Measurements from ENCODE around the gene ZSWIM9.

ZSWIM9 gene

GRCh38 chr19:48133094-48133493, 37.4 kb upstream of the ZSWIM9 start:
- H3K4me3 ChIP-seq (ENCODE audit: low read depth, low read length) = no peak overlapping the region
- TF ChIP-seq, protein P1, sequence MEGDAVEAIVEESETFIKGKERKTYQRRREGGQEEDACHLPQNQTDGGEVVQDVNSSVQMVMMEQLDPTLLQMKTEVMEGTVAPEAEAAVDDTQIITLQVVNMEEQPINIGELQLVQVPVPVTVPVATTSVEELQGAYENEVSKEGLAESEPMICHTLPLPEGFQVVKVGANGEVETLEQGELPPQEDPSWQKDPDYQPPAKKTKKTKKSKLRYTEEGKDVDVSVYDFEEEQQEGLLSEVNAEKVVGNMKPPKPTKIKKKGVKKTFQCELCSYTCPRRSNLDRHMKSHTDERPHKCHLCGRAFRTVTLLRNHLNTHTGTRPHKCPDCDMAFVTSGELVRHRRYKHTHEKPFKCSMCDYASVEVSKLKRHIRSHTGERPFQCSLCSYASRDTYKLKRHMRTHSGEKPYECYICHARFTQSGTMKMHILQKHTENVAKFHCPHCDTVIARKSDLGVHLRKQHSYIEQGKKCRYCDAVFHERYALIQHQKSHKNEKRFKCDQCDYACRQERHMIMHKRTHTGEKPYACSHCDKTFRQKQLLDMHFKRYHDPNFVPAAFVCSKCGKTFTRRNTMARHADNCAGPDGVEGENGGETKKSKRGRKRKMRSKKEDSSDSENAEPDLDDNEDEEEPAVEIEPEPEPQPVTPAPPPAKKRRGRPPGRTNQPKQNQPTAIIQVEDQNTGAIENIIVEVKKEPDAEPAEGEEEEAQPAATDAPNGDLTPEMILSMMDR (IDR thresholded peaks at IDR 0.05; ENCODE audit: borderline replicate concordance, insufficient read depth, low read depth, low read length) = no peak

GRCh38 chr19:48135411-48135810, 35.1 kb upstream of the ZSWIM9 start:
- no peak overlapping the region for H3K4me3 ChIP-seq (ENCODE audit: low read depth, low read length)

GRCh38 chr19:48136547-48136946, 33.9 kb upstream of the ZSWIM9 start:
- no peak overlapping the region for H3K4me3 ChIP-seq (ENCODE audit: low read depth, low read length)
- TF ChIP-seq, protein P1 (IDR thresholded peaks at IDR 0.05; ENCODE audit: borderline replicate concordance, insufficient read depth, low read depth, low read length) = no peak

More at GRCh38 chr19:48135411-48135810, 35.1 kb upstream of the ZSWIM9 start:
- TF ChIP-seq, protein P1 (IDR thresholded peaks at IDR 0.05; ENCODE audit: borderline replicate concordance, insufficient read depth, low read depth, low read length) = no peak

DNA sequence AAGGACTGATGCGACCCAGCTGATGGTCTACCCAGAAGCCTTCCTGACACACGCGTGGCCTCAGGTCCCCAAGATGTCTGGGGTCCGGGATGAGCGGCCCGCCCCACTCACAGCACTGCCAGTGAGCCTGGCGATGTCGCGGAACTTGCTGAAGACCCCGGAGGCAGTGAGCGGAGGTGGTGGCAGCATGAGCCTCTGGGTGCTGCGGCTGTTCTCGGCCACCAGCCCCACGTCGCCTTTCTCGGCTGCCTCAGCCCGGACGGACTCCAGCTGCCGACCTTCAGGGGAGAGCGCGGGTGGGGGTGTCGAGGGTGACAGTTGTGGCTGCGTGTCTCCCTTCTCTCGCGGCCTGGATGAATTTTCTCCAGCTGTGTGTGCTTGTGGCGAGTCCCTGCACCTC, 33.1 kb upstream of the ZSWIM9 start:
- TF ChIP-seq, protein P1 (IDR thresholded peaks at IDR 0.05; ENCODE audit: borderline replicate concordance, insufficient read depth, low read depth, low read length) = no peak
- no peak overlapping the region for H3K4me3 ChIP-seq (ENCODE audit: low read depth, low read length)

DNA sequence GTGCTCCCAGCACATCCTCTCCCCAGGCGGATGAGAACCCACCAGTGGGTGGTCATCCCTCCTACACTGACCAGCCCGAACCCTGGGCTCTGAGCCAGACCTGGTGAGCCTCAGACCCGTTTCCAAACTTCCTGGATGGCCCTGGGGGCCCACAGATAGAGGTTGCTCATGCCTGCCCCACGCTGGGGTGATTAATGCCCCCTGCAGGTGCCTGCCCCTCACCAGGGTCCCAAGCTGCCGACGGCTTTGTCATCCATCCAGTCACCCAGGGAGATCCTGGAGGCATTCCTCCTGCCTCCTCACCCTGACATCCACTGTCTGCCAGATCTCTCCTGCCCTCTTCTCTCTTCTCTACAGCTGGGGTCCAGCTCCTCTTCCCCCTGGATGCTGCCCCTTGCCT, 31.4 kb upstream of the ZSWIM9 start:
- TF ChIP-seq, protein P1 (IDR thresholded peaks at IDR 0.05; ENCODE audit: borderline replicate concordance, insufficient read depth, low read depth, low read length) = no peak
- H3K4me3 ChIP-seq (ENCODE audit: low read depth, low read length) = no peak overlapping the region

- TF ChIP-seq, protein P1 (IDR thresholded peaks at IDR 0.05; ENCODE audit: borderline replicate concordance, insufficient read depth, low read depth, low read length) = no peak
- H3K4me3 ChIP-seq (ENCODE audit: low read depth, low read length) = no peak overlapping the region
These were observed 22.8 kb upstream of the ZSWIM9 start for GRCh38 chr19:48147597-48148175.

DNA sequence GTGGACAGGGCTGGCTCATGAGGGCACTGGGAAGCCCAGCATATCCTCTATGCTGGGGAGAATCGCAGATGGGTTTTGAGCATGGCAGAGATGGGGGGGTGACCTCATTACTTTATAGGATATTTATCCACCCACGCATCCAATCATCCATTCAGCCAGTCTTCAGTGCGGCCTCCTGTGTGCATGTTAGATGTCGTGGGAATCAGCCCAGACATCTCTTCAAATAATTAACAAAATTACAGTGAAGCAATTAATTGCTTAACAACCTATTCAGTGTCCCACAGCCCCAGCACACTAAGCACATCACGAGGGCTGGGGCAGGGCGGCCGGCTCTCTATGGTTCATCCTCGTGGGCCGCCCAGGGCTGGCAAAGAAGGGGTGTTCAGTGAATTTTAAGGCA, 21.9 kb upstream of the ZSWIM9 start:
- H3K4me3 ChIP-seq (ENCODE audit: low read depth, low read length) = no peak overlapping the region
- TF ChIP-seq, protein P1 (IDR thresholded peaks at IDR 0.05; ENCODE audit: borderline replicate concordance, insufficient read depth, low read depth, low read length) = no peak
